WTC11 (cell line): ENCODE data around the gene PAIP1. TPM values are rescaled to one million over a fixed set of nuclear protein-coding genes. Genes with fewer than 3 reads are reported as not detected.

ENCODE experiments used
- ATAC-seq: fragments of 200-7000 bp; cut with Tn5 transposase; 2 replicates; pipeline ENCODE4 v1.10.0; 2021; ENCODE audit warnings: mild to moderate bottlenecking, moderate library complexity
- CTCF ChIA-PET: fragments of 300-600 bp; sonication (Branson Sonifier 250); formaldehyde crosslinking; loops from one replicate; lab custom pipeline; 2021; ENCODE audit warnings: antibody characterized with exemption; lab: Charles Lee
- POLR2A ChIA-PET: fragments of 350-600 bp; sonication (Branson Sonifier 250); formaldehyde crosslinking; loops from one replicate; lab custom pipeline; 2021; ENCODE audit warnings: antibody characterized with exemption; lab: Charles Lee
- DNase-seq: peaks from one replicate; pipeline ENCODE4 v3.0.0; 2021; ENCODE audit warnings: low spot score
- H3K27ac Mint-ChIP-seq: 2 replicates; pipeline ENCODE4 v1.8.0; 2021; ENCODE audit warnings: mixed read lengths
- H3K27me3 Mint-ChIP-seq: 2 replicates; pipeline ENCODE4 v1.8.0; 2021; ENCODE audit warnings: low read depth, mild to moderate bottlenecking, moderate library complexity, mixed read lengths
- H3K36me3 Mint-ChIP-seq: 2 replicates; pipeline ENCODE4 v1.8.0; 2021; ENCODE audit warnings: mixed read lengths
- H3K4me1 Mint-ChIP-seq: 2 replicates; pipeline ENCODE4 v1.8.0; 2022; ENCODE audit warnings: mixed read lengths
- H3K4me3 Mint-ChIP-seq: 2 replicates; pipeline ENCODE4 v1.8.0; 2021; ENCODE audit warnings: mild to moderate bottlenecking, moderate library complexity, mixed read lengths
- H3K9me3 Mint-ChIP-seq: 2 replicates; pipeline ENCODE4 v1.8.0; 2021; ENCODE audit warnings: mixed read lengths
- AR ChIP-seq: fragments of 250-450 bp; sonication (Bioruptor Pico); IDR thresholded peaks from 2 replicates; pipeline ENCODE4 v1.9.0; 2021; ENCODE audit warnings: mild to moderate bottlenecking
- ATF1 ChIP-seq: sonication (generic); formaldehyde crosslinking; IDR thresholded peaks from 2 replicates; pipeline ENCODE4 v1.8.1; 2023; ENCODE audit warnings: mild to moderate bottlenecking, moderate library complexity, missing genetic modification reagents
- E2F4 ChIP-seq: sonication (generic); formaldehyde crosslinking; IDR thresholded peaks from 2 replicates; pipeline ENCODE4 v1.8.1; 2022; ENCODE audit warnings: low read depth, mild to moderate bottlenecking, moderate library complexity, missing genetic modification reagents, borderline replicate concordance
- EMX1 ChIP-seq: fragments of 250-450 bp; sonication (Bioruptor Pico); IDR thresholded peaks from 2 replicates; pipeline ENCODE4 v1.8.0; 2021; ENCODE audit warnings: mild to moderate bottlenecking
- ESRRA ChIP-seq: sonication (generic); formaldehyde crosslinking; IDR thresholded peaks from 2 replicates; pipeline ENCODE4 v1.8.1; 2022; ENCODE audit warnings: mild to moderate bottlenecking, missing genetic modification reagents, borderline replicate concordance
- ETV6 ChIP-seq: sonication (generic); formaldehyde crosslinking; IDR thresholded peaks from 2 replicates; pipeline ENCODE4 v1.8.1; 2022; ENCODE audit warnings: mild to moderate bottlenecking, missing genetic modification reagents
- HMGA2 ChIP-seq: fragments of 250-450 bp; sonication (Bioruptor Pico); IDR thresholded peaks from 2 replicates; pipeline ENCODE4 v1.4.0; 2021; ENCODE audit warnings: mild to moderate bottlenecking, moderate library complexity
- HMGXB4 ChIP-seq: sonication (generic); formaldehyde crosslinking; IDR thresholded peaks from 2 replicates; pipeline ENCODE4 v1.8.1; 2023; ENCODE audit warnings: mild to moderate bottlenecking, moderate library complexity, missing genetic modification reagents
- NFATC4 ChIP-seq: fragments of 250-450 bp; sonication (Bioruptor Pico); IDR thresholded peaks from 2 replicates; pipeline ENCODE4 v1.9.0; 2021; ENCODE audit warnings: mild to moderate bottlenecking
- OVOL2 ChIP-seq: fragments of 250-450 bp; sonication (Bioruptor Pico); IDR thresholded peaks from 2 replicates; pipeline ENCODE4 v1.9.0; 2021; ENCODE audit warnings: mild to moderate bottlenecking, borderline replicate concordance
- SP1 ChIP-seq: sonication (generic); formaldehyde crosslinking; conservative IDR thresholded peaks from 2 replicates; pipeline ENCODE4 v1.8.1; 2022; ENCODE audit warnings: missing genetic modification reagents
- TP53 ChIP-seq: sonication (generic); formaldehyde crosslinking; IDR thresholded peaks from 2 replicates; pipeline ENCODE4 v1.8.1; 2023; ENCODE audit warnings: mild to moderate bottlenecking, missing genetic modification reagents
- ZNF219 ChIP-seq: sonication (generic); formaldehyde crosslinking; IDR thresholded peaks from 2 replicates; pipeline ENCODE4 v1.8.0; 2023; ENCODE audit warnings: missing genetic modification reagents, mild to moderate bottlenecking, borderline replicate concordance
- ZNF416 ChIP-seq: fragments of 250-450 bp; sonication (Bioruptor Pico); IDR thresholded peaks from 2 replicates; pipeline ENCODE4 v1.9.0; 2021; ENCODE audit warnings: mild to moderate bottlenecking, inconsistent platforms
- ZNF423 ChIP-seq: fragments of 250-450 bp; sonication (Bioruptor Pico); IDR thresholded peaks from 2 replicates; pipeline ENCODE4 v2.1.2; 2022; ENCODE audit warnings: mild to moderate bottlenecking, moderate library complexity
- total RNA-seq: library from RNA; stranded (reverse); gene quantifications from 3 replicates; pipeline ENCODE4 v1.2.3, GENCODE V29; 2021
- TF ChIP-seq, protein P1 (sequence below): sonication (generic); formaldehyde crosslinking; IDR thresholded peaks from 2 replicates; pipeline ENCODE4 v1.8.1; 2023; ENCODE audit warnings: mild to moderate bottlenecking, missing genetic modification reagents, moderate library complexity
- TF ChIP-seq, protein P2 (sequence below): sonication (generic); formaldehyde crosslinking; IDR thresholded peaks from 2 replicates; pipeline ENCODE4 v1.8.1; 2022; ENCODE audit warnings: low read depth, missing genetic modification reagents, borderline replicate concordance
- TF ChIP-seq, protein P3 (sequence below): sonication (generic); formaldehyde crosslinking; IDR thresholded peaks from 2 replicates; pipeline ENCODE4 v1.8.1; 2023; ENCODE audit warnings: mild to moderate bottlenecking, missing genetic modification reagents, moderate library complexity
- TF ChIP-seq, protein P4 (sequence below): sonication (generic); formaldehyde crosslinking; IDR thresholded peaks from 2 replicates; pipeline ENCODE4 v1.8.0; 2022; ENCODE audit warnings: mild to moderate bottlenecking, missing genetic modification reagents

Gene PAIP1
- total RNA-seq, 1 experiment from 2014 or later: 82.5 TPM

DNA sequence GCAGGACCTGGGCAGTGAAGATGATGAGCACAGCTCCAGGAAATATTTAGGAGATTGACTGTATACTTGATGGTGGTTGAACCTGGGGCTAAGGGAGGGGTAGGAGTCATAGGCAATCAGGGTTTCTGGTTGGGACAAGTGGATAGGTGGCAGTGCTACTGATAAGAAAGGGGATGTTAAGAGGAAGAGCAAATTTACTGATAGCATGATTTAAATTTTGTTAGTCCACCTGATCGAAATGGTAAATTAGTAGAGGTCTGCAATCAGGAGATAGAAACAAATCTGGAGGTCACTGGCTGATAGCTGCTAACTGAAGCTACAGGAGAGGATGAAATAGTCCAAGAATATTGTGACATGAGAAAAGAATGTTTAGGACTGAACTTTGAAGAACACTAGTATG, 36.3 kb downstream of the PAIP1 start:
- POLR2A ChIA-PET: interaction anchor here (0.7 kb wide), 1 partner anchor 21 kb away, joined by 4 read pairs; no protein-coding TSS in a partner anchor

More for the DNA sequence above, 36.3 kb downstream of the PAIP1 start:
- peaks cover 13% of the 10 kb centered on the region for H3K4me1 Mint-ChIP-seq
- TF ChIP-seq ATF1 (CRISPR knock-in tag): no peak
- TF ChIP-seq AR (CRISPR knock-in tag): no peak
- TF ChIP-seq, protein P1, sequence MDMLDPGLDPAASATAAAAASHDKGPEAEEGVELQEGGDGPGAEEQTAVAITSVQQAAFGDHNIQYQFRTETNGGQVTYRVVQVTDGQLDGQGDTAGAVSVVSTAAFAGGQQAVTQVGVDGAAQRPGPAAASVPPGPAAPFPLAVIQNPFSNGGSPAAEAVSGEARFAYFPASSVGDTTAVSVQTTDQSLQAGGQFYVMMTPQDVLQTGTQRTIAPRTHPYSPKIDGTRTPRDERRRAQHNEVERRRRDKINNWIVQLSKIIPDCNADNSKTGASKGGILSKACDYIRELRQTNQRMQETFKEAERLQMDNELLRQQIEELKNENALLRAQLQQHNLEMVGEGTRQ (CRISPR knock-in tag): no peak
- TF ChIP-seq E2F4 (CRISPR knock-in tag): no peak
- TF ChIP-seq, protein P2, sequence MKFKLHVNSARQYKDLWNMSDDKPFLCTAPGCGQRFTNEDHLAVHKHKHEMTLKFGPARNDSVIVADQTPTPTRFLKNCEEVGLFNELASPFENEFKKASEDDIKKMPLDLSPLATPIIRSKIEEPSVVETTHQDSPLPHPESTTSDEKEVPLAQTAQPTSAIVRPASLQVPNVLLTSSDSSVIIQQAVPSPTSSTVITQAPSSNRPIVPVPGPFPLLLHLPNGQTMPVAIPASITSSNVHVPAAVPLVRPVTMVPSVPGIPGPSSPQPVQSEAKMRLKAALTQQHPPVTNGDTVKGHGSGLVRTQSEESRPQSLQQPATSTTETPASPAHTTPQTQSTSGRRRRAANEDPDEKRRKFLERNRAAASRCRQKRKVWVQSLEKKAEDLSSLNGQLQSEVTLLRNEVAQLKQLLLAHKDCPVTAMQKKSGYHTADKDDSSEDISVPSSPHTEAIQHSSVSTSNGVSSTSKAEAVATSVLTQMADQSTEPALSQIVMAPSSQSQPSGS (CRISPR knock-in tag): no peak
- TF ChIP-seq, protein P3, sequence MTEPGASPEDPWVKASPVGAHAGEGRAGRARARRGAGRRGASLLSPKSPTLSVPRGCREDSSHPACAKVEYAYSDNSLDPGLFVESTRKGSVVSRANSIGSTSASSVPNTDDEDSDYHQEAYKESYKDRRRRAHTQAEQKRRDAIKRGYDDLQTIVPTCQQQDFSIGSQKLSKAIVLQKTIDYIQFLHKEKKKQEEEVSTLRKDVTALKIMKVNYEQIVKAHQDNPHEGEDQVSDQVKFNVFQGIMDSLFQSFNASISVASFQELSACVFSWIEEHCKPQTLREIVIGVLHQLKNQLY: no peak
- no peak for TF ChIP-seq SP1
- no peak for TF ChIP-seq TP53
- no peak for TF ChIP-seq OVOL2
- no peak for TF ChIP-seq ESRRA (CRISPR knock-in tag)
- TF ChIP-seq HMGXB4 (CRISPR knock-in tag): no peak
- no peak for TF ChIP-seq ZNF219 (CRISPR knock-in tag)
- TF ChIP-seq NFATC4 (CRISPR knock-in tag): no peak
- no peak for TF ChIP-seq EMX1 (CRISPR knock-in tag)
- no peak for TF ChIP-seq ZNF423
- TF ChIP-seq HMGA2 (CRISPR knock-in tag): no peak
- TF ChIP-seq ZNF416 (CRISPR knock-in tag): no peak
- no peak for TF ChIP-seq ETV6 (CRISPR knock-in tag)
- TF ChIP-seq, protein P4, sequence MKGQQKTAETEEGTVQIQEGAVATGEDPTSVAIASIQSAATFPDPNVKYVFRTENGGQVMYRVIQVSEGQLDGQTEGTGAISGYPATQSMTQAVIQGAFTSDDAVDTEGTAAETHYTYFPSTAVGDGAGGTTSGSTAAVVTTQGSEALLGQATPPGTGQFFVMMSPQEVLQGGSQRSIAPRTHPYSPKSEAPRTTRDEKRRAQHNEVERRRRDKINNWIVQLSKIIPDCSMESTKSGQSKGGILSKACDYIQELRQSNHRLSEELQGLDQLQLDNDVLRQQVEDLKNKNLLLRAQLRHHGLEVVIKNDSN (CRISPR knock-in tag): no peak
- TF ChIP-seq, all 79 proteins: peak for 0
- Mint-ChIP-seq H3K27me3 (no peaks in the 10 kb centered on the region), H3K27ac (no peak overlapping the region), H3K4me3 (no peak overlapping the region), H3K9me3 (peaks cover 3% of the 10 kb centered on the region), H3K36me3 (peaks cover 23% of the 10 kb centered on the region)
- no peak for DNase-seq
- CTCF ChIA-PET: no interaction called here
- no peak for ATAC-seq
